WTC11 (cell line): ENCODE data around the gene ZNF165. TPM values are rescaled to one million over a fixed set of nuclear protein-coding genes. Genes with fewer than 3 reads are reported as not detected.

Experiments
- ATAC-seq: fragments of 200-7000 bp; cut with Tn5 transposase; 2 replicates; pipeline ENCODE4 v1.10.0; 2021; ENCODE audit warnings: mild to moderate bottlenecking, moderate library complexity
- CTCF ChIA-PET: fragments of 300-600 bp; sonication (Branson Sonifier 250); formaldehyde crosslinking; loops from one replicate; lab custom pipeline; 2021; ENCODE audit warnings: antibody characterized with exemption; lab: Charles Lee
- POLR2A ChIA-PET: fragments of 350-600 bp; sonication (Branson Sonifier 250); formaldehyde crosslinking; loops from one replicate; lab custom pipeline; 2021; ENCODE audit warnings: antibody characterized with exemption; lab: Charles Lee
- DNase-seq: peaks from one replicate; pipeline ENCODE4 v3.0.0; 2021; ENCODE audit warnings: low spot score
- H3K27ac Mint-ChIP-seq: 2 replicates; pipeline ENCODE4 v1.8.0; 2021; ENCODE audit warnings: mixed read lengths
- H3K27me3 Mint-ChIP-seq: 2 replicates; pipeline ENCODE4 v1.8.0; 2021; ENCODE audit warnings: low read depth, mild to moderate bottlenecking, moderate library complexity, mixed read lengths
- H3K36me3 Mint-ChIP-seq: 2 replicates; pipeline ENCODE4 v1.8.0; 2021; ENCODE audit warnings: mixed read lengths
- H3K4me1 Mint-ChIP-seq: 2 replicates; pipeline ENCODE4 v1.8.0; 2022; ENCODE audit warnings: mixed read lengths
- H3K4me3 Mint-ChIP-seq: 2 replicates; pipeline ENCODE4 v1.8.0; 2021; ENCODE audit warnings: mild to moderate bottlenecking, moderate library complexity, mixed read lengths
- H3K9me3 Mint-ChIP-seq: 2 replicates; pipeline ENCODE4 v1.8.0; 2021; ENCODE audit warnings: mixed read lengths
- ESRRA ChIP-seq: sonication (generic); formaldehyde crosslinking; IDR thresholded peaks from 2 replicates; pipeline ENCODE4 v1.8.1; 2022; ENCODE audit warnings: mild to moderate bottlenecking, missing genetic modification reagents, borderline replicate concordance
- TEAD4 ChIP-seq: sonication (generic); formaldehyde crosslinking; IDR thresholded peaks from 2 replicates; pipeline ENCODE4 v1.8.0; 2022; ENCODE audit warnings: mild to moderate bottlenecking, missing genetic modification reagents
- ZNF232 ChIP-seq: sonication (generic); formaldehyde crosslinking; IDR thresholded peaks from 2 replicates; pipeline ENCODE4 v1.8.0; 2022; ENCODE audit warnings: mild to moderate bottlenecking, missing genetic modification reagents
- ZNF423 ChIP-seq: fragments of 250-450 bp; sonication (Bioruptor Pico); IDR thresholded peaks from 2 replicates; pipeline ENCODE4 v2.1.2; 2022; ENCODE audit warnings: mild to moderate bottlenecking, moderate library complexity
- total RNA-seq: library from RNA; stranded (reverse); gene quantifications from 3 replicates; pipeline ENCODE4 v1.2.3, GENCODE V29; 2021
- TF ChIP-seq, protein P1 (sequence below): fragments of 250-450 bp; sonication (Bioruptor Pico); conservative IDR thresholded peaks from 2 replicates; pipeline ENCODE4 v1.9.0; 2021; ENCODE audit warnings: mild to moderate bottlenecking
- TF ChIP-seq, protein P2 (sequence below): sonication (generic); formaldehyde crosslinking; IDR thresholded peaks from 2 replicates; pipeline ENCODE4 v1.8.1; 2023; ENCODE audit warnings: mild to moderate bottlenecking, missing genetic modification reagents, moderate library complexity
- TF ChIP-seq, protein P3 (sequence below): fragments of 250-450 bp; sonication (Bioruptor Pico); IDR thresholded peaks from 2 replicates; pipeline ENCODE4 v1.9.0; 2021; ENCODE audit warnings: mild to moderate bottlenecking, borderline replicate concordance
- TF ChIP-seq, protein P4 (sequence below): fragments of 250-450 bp; sonication (Bioruptor Pico); IDR thresholded peaks from 2 replicates; pipeline ENCODE4 v1.9.0; 2021; ENCODE audit warnings: mild to moderate bottlenecking
- TF ChIP-seq, protein P5 (sequence below): sonication (generic); formaldehyde crosslinking; IDR thresholded peaks from 2 replicates; pipeline ENCODE4 v1.8.1; 2023; ENCODE audit warnings: mild to moderate bottlenecking, missing genetic modification reagents, borderline replicate concordance
- TF ChIP-seq, protein P6 (sequence below): sonication (generic); formaldehyde crosslinking; IDR thresholded peaks from 2 replicates; pipeline ENCODE4 v1.8.0; 2022; ENCODE audit warnings: mild to moderate bottlenecking, missing genetic modification reagents
- TF ChIP-seq, protein P7 (sequence below): sonication (generic); formaldehyde crosslinking; IDR thresholded peaks from 2 replicates; pipeline ENCODE4 v1.8.0; 2023; ENCODE audit warnings: mild to moderate bottlenecking, missing genetic modification reagents

The ZNF165 gene
- total RNA-seq, 1 experiment from 2014 or later: 8.0 TPM

DNA sequence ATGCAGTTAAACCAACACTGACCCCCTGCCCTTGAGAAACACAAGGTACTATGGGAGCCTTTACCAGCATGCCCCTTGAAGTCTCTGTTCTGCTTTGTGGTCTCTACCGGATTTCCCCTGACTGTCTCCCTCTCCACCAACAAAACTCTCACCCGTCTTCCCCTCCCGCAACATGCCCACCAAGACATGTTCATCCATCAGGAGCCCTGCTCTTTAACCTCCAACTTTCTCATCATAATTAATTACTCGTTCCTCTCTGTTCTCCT, 1.1 kb downstream of the ZNF165 start:
- ChIA-PET POLR2A (no interaction called here), CTCF (no interaction called here)
- TF ChIP-seq ZNF423 (no peak), ZNF232 (CRISPR knock-in tag) (no peak), TEAD4 (no peak)
- TF ChIP-seq, protein P1, sequence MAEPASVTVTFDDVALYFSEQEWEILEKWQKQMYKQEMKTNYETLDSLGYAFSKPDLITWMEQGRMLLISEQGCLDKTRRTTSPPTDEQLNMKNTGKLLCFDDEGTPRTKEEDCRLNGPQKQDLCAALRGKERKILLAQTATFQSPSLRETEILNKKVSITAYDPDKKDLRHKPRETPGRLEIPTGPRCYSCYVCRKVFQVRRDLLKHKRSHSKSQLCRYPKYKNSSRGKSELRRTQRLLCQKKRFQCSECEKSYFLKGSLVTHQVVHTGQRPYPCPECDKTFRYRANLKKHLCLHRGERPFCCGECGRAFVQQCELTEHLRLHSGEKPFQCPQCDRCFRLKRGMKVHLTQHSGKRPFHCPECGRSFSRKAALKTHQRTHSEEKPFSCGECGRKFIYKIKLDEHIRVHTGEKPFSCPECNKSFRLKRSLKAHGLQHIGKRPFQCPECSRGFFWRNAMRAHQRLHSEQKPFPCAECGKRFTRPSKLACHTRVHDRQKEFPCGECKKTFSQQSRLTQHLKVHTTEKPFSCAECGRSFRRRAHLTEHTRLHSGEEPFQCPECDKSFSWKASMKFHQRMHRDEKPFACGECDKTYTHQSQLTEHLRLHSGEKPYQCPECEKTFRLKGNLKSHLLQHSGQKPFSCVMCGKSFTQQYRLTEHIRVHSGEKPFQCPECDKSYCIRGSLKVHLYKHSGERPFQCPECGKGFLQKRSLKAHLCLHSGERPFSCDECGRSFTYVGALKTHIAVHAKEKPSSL: no peak
- TF ChIP-seq, protein P2, sequence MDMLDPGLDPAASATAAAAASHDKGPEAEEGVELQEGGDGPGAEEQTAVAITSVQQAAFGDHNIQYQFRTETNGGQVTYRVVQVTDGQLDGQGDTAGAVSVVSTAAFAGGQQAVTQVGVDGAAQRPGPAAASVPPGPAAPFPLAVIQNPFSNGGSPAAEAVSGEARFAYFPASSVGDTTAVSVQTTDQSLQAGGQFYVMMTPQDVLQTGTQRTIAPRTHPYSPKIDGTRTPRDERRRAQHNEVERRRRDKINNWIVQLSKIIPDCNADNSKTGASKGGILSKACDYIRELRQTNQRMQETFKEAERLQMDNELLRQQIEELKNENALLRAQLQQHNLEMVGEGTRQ (CRISPR knock-in tag): no peak
- TF ChIP-seq, protein P3, sequence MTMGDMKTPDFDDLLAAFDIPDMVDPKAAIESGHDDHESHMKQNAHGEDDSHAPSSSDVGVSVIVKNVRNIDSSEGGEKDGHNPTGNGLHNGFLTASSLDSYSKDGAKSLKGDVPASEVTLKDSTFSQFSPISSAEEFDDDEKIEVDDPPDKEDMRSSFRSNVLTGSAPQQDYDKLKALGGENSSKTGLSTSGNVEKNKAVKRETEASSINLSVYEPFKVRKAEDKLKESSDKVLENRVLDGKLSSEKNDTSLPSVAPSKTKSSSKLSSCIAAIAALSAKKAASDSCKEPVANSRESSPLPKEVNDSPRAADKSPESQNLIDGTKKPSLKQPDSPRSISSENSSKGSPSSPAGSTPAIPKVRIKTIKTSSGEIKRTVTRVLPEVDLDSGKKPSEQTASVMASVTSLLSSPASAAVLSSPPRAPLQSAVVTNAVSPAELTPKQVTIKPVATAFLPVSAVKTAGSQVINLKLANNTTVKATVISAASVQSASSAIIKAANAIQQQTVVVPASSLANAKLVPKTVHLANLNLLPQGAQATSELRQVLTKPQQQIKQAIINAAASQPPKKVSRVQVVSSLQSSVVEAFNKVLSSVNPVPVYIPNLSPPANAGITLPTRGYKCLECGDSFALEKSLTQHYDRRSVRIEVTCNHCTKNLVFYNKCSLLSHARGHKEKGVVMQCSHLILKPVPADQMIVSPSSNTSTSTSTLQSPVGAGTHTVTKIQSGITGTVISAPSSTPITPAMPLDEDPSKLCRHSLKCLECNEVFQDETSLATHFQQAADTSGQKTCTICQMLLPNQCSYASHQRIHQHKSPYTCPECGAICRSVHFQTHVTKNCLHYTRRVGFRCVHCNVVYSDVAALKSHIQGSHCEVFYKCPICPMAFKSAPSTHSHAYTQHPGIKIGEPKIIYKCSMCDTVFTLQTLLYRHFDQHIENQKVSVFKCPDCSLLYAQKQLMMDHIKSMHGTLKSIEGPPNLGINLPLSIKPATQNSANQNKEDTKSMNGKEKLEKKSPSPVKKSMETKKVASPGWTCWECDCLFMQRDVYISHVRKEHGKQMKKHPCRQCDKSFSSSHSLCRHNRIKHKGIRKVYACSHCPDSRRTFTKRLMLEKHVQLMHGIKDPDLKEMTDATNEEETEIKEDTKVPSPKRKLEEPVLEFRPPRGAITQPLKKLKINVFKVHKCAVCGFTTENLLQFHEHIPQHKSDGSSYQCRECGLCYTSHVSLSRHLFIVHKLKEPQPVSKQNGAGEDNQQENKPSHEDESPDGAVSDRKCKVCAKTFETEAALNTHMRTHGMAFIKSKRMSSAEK (CRISPR knock-in tag): no peak
- TF ChIP-seq, protein P4, sequence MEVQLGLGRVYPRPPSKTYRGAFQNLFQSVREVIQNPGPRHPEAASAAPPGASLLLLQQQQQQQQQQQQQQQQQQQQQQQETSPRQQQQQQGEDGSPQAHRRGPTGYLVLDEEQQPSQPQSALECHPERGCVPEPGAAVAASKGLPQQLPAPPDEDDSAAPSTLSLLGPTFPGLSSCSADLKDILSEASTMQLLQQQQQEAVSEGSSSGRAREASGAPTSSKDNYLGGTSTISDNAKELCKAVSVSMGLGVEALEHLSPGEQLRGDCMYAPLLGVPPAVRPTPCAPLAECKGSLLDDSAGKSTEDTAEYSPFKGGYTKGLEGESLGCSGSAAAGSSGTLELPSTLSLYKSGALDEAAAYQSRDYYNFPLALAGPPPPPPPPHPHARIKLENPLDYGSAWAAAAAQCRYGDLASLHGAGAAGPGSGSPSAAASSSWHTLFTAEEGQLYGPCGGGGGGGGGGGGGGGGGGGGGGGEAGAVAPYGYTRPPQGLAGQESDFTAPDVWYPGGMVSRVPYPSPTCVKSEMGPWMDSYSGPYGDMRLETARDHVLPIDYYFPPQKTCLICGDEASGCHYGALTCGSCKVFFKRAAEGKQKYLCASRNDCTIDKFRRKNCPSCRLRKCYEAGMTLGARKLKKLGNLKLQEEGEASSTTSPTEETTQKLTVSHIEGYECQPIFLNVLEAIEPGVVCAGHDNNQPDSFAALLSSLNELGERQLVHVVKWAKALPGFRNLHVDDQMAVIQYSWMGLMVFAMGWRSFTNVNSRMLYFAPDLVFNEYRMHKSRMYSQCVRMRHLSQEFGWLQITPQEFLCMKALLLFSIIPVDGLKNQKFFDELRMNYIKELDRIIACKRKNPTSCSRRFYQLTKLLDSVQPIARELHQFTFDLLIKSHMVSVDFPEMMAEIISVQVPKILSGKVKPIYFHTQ (CRISPR knock-in tag): no peak
- H3K4me3 Mint-ChIP-seq: peak overlapping the region; percentile 98
- peaks cover 8% of the 10 kb centered on the region for H3K4me1 Mint-ChIP-seq
- DNase-seq (no peak), ATAC-seq (peak; percentile 3; the same call in 1 of the 2 replicates)
- peak overlapping the region; percentile 98 for H3K27ac Mint-ChIP-seq
- peaks cover 14% of the 10 kb centered on the region for H3K9me3 Mint-ChIP-seq
- no peaks in the 10 kb centered on the region for H3K27me3 Mint-ChIP-seq
- H3K36me3 Mint-ChIP-seq: peaks cover 39% of the 10 kb centered on the region

DNA sequence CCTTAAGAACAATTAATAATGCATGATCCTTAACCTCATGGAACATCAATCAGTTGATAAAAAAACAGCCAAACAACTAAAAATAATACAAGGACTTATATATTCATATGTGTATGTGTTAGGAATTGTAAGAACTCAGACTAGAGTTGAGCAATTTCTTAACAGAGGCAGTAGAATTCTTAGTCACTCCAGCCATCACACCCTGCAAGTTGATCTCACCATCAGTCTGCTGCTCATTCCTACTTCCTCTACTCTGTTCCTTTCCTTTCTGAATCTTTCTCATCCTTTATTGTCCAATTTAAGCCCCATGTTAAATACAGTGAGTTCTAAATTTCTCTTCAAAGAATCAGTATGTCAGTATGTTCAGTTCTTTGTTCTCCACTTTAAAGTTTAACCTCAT, 2.6 kb downstream of the ZNF165 start:
- Mint-ChIP-seq H3K27ac (no peak overlapping the region), H3K36me3 (peaks cover 54% of the 10 kb centered on the region), H3K27me3 (no peaks in the 10 kb centered on the region), H3K9me3 (peaks cover 23% of the 10 kb centered on the region), H3K4me1 (peaks cover 8% of the 10 kb centered on the region), H3K4me3 (peak overlapping the region; percentile 20; the same call in 1 of the 2 replicates)
- no peak for DNase-seq
- POLR2A ChIA-PET: no interaction called here
- ATAC-seq: no peak
- TF ChIP-seq, protein P5, sequence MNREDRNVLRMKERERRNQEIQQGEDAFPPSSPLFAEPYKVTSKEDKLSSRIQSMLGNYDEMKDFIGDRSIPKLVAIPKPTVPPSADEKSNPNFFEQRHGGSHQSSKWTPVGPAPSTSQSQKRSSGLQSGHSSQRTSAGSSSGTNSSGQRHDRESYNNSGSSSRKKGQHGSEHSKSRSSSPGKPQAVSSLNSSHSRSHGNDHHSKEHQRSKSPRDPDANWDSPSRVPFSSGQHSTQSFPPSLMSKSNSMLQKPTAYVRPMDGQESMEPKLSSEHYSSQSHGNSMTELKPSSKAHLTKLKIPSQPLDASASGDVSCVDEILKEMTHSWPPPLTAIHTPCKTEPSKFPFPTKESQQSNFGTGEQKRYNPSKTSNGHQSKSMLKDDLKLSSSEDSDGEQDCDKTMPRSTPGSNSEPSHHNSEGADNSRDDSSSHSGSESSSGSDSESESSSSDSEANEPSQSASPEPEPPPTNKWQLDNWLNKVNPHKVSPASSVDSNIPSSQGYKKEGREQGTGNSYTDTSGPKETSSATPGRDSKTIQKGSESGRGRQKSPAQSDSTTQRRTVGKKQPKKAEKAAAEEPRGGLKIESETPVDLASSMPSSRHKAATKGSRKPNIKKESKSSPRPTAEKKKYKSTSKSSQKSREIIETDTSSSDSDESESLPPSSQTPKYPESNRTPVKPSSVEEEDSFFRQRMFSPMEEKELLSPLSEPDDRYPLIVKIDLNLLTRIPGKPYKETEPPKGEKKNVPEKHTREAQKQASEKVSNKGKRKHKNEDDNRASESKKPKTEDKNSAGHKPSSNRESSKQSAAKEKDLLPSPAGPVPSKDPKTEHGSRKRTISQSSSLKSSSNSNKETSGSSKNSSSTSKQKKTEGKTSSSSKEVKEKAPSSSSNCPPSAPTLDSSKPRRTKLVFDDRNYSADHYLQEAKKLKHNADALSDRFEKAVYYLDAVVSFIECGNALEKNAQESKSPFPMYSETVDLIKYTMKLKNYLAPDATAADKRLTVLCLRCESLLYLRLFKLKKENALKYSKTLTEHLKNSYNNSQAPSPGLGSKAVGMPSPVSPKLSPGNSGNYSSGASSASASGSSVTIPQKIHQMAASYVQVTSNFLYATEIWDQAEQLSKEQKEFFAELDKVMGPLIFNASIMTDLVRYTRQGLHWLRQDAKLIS (CRISPR knock-in tag): no peak
- TF ChIP-seq ESRRA (CRISPR knock-in tag): no peak
- TF ChIP-seq, protein P6, sequence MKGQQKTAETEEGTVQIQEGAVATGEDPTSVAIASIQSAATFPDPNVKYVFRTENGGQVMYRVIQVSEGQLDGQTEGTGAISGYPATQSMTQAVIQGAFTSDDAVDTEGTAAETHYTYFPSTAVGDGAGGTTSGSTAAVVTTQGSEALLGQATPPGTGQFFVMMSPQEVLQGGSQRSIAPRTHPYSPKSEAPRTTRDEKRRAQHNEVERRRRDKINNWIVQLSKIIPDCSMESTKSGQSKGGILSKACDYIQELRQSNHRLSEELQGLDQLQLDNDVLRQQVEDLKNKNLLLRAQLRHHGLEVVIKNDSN (CRISPR knock-in tag): no peak
- TF ChIP-seq, protein P7, sequence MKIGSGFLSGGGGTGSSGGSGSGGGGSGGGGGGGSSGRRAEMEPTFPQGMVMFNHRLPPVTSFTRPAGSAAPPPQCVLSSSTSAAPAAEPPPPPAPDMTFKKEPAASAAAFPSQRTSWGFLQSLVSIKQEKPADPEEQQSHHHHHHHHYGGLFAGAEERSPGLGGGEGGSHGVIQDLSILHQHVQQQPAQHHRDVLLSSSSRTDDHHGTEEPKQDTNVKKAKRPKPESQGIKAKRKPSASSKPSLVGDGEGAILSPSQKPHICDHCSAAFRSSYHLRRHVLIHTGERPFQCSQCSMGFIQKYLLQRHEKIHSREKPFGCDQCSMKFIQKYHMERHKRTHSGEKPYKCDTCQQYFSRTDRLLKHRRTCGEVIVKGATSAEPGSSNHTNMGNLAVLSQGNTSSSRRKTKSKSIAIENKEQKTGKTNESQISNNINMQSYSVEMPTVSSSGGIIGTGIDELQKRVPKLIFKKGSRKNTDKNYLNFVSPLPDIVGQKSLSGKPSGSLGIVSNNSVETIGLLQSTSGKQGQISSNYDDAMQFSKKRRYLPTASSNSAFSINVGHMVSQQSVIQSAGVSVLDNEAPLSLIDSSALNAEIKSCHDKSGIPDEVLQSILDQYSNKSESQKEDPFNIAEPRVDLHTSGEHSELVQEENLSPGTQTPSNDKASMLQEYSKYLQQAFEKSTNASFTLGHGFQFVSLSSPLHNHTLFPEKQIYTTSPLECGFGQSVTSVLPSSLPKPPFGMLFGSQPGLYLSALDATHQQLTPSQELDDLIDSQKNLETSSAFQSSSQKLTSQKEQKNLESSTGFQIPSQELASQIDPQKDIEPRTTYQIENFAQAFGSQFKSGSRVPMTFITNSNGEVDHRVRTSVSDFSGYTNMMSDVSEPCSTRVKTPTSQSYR (CRISPR knock-in tag): no peak
- CTCF ChIA-PET: no interaction called here
